ENCODE measurements around the gene SPATA22.
A peak's percentile ranks its signal among the peaks of the same experiment; 100 is the strongest.
"Not testable (repeated sequence)": the region's sequence is repeated elsewhere in the genome, so short reads cannot be mapped to it uniquely, and the experiment has no call there.

SPATA22 gene

GRCh38 chr17:3501344-3501743 is 29.7 kb upstream of the SPATA22 start:
- H3K27me3 Mint-ChIP-seq, result peaks cover 3% of the 10 kb centered on the region
- H3K27ac Mint-ChIP-seq, result no peak overlapping the region
- peaks cover 5% of the 10 kb centered on the region for H3K9me3 Mint-ChIP-seq
- DNase-seq (ENCODE audit: low spot score in 2 of 2) (no peak), ATAC-seq (ENCODE audit: low read depth) (no peak)
- no peak overlapping the region for H3K4me3 Mint-ChIP-seq
- H3K36me3 Mint-ChIP-seq, result no peaks in the 10 kb centered on the region
- no peaks in the 10 kb centered on the region for H3K4me1 Mint-ChIP-seq

GRCh38 chr17:3497101-3497500 is 25.5 kb upstream of the SPATA22 start:
- no peak overlapping the region for H3K4me3 Mint-ChIP-seq
- H3K27ac Mint-ChIP-seq, result no peak overlapping the region
- peaks cover 8% of the 10 kb centered on the region for H3K27me3 Mint-ChIP-seq
- peaks cover 9% of the 10 kb centered on the region for H3K9me3 Mint-ChIP-seq
- DNase-seq (ENCODE audit: low spot score in 2 of 2) (no peak), ATAC-seq (ENCODE audit: low read depth) (no peak)
- peaks cover 4% of the 10 kb centered on the region for H3K36me3 Mint-ChIP-seq
- no peaks in the 10 kb centered on the region for H3K4me1 Mint-ChIP-seq

GRCh38 chr17:3485481-3486068 is 14.0 kb upstream of the SPATA22 start:
- peaks cover 1% of the 10 kb centered on the region for H3K9me3 Mint-ChIP-seq
- ATAC-seq (ENCODE audit: low read depth) (no peak), DNase-seq (ENCODE audit: low spot score in 2 of 2) (no peak)
- no peak overlapping the region for H3K27ac Mint-ChIP-seq
- no peak overlapping the region for H3K4me3 Mint-ChIP-seq
- H3K27me3 Mint-ChIP-seq, result peaks cover 22% of the 10 kb centered on the region
- H3K4me1 Mint-ChIP-seq, result no peaks in the 10 kb centered on the region
- H3K36me3 Mint-ChIP-seq, result no peaks in the 10 kb centered on the region

- Mint-ChIP-seq H3K9me3 (peaks cover 1% of the 10 kb centered on the region), H3K36me3 (no peaks in the 10 kb centered on the region), H3K4me3 (no peak overlapping the region), H3K4me1 (no peaks in the 10 kb centered on the region), H3K27ac (no peak overlapping the region), H3K27me3 (peaks cover 17% of the 10 kb centered on the region)
- DNase-seq (ENCODE audit: low spot score in 2 of 2) (no peak), ATAC-seq (ENCODE audit: low read depth) (no peak)
Measured at GRCh38 chr17:3482852-3483251, 11.2 kb upstream of the SPATA22 start.

- Mint-ChIP-seq H3K27me3 (peaks cover 11% of the 10 kb centered on the region), H3K36me3 (no peaks in the 10 kb centered on the region), H3K4me1 (peaks cover 5% of the 10 kb centered on the region), H3K27ac (no peak overlapping the region), H3K4me3 (no peak overlapping the region), H3K9me3 (peaks cover 1% of the 10 kb centered on the region)
- DNase-seq (ENCODE audit: low spot score in 2 of 2), result no peak
- no peak for ATAC-seq (ENCODE audit: low read depth)
Measured at GRCh38 chr17:3479988-3480387, 8.4 kb upstream of the SPATA22 start.

- Mint-ChIP-seq H3K27me3 (peaks cover 3% of the 10 kb centered on the region), H3K9me3 (no peaks in the 10 kb centered on the region), H3K4me3 (peak within 1 kb of the TSS; percentile 68), H3K36me3 (no peaks in the 10 kb centered on the region), H3K4me1 (peaks cover 5% of the 10 kb centered on the region), H3K27ac (no peak within 1 kb of the TSS)
- no peak for DNase-seq (ENCODE audit: low spot score in 2 of 2)
- ATAC-seq (ENCODE audit: low read depth), result no peak
Measured at GRCh38 chr17:3475812-3476610, 4.4 kb upstream of the SPATA22 start, which contains the start of gene ASPA. TSS of gene ASPA (plus strand) at chr17:3475997. CDS start at chr17:3476160, 163 bp downstream.

GRCh38 chr17:3475251-3475685 is 3.6 kb upstream of the SPATA22 start:
- Mint-ChIP-seq H3K27ac (no peak overlapping the region), H3K36me3 (no peaks in the 10 kb centered on the region), H3K27me3 (peaks cover 3% of the 10 kb centered on the region), H3K4me3 (no peak overlapping the region), H3K4me1 (peaks cover 5% of the 10 kb centered on the region), H3K9me3 (no peaks in the 10 kb centered on the region)
- DNase-seq (ENCODE audit: low spot score in 2 of 2) (no peak), ATAC-seq (ENCODE audit: low read depth) (no peak)

- H3K27ac Mint-ChIP-seq, result no peak overlapping the region
- no peaks in the 10 kb centered on the region for H3K9me3 Mint-ChIP-seq
- no peak for ATAC-seq (ENCODE audit: low read depth)
- H3K36me3 Mint-ChIP-seq, result no peaks in the 10 kb centered on the region
- H3K4me1 Mint-ChIP-seq, result peaks cover 5% of the 10 kb centered on the region
- peaks cover 2% of the 10 kb centered on the region for H3K27me3 Mint-ChIP-seq
- H3K4me3 Mint-ChIP-seq, result no peak overlapping the region
- DNase-seq (ENCODE audit: low spot score in 2 of 2), result no peak
Measured at GRCh38 chr17:3474212-3474611, 2.6 kb upstream of the SPATA22 start.

- H3K4me3 Mint-ChIP-seq, result no peak overlapping the region
- ATAC-seq (ENCODE audit: low read depth), result no peak
- peaks cover 3% of the 10 kb centered on the region for H3K27me3 Mint-ChIP-seq
- no peaks in the 10 kb centered on the region for H3K9me3 Mint-ChIP-seq
- H3K27ac Mint-ChIP-seq, result no peak overlapping the region
- H3K4me1 Mint-ChIP-seq, result peaks cover 5% of the 10 kb centered on the region
- H3K36me3 Mint-ChIP-seq, result no peaks in the 10 kb centered on the region
- no peak for DNase-seq (ENCODE audit: low spot score in 2 of 2)
Measured at GRCh38 chr17:3472137-3472536, 518 bp upstream of the SPATA22 start.

- no peaks in the 10 kb centered on the region for H3K4me1 Mint-ChIP-seq
- H3K9me3 Mint-ChIP-seq, result no peaks in the 10 kb centered on the region
- H3K36me3 Mint-ChIP-seq, result no peaks in the 10 kb centered on the region
- H3K4me3 Mint-ChIP-seq, result no peak overlapping the region
- no peak overlapping the region for H3K27ac Mint-ChIP-seq
- ATAC-seq (ENCODE audit: low read depth) (no peak), DNase-seq (ENCODE audit: low spot score in 2 of 2) (no peak)
- peaks cover 3% of the 10 kb centered on the region for H3K27me3 Mint-ChIP-seq
Measured at GRCh38 chr17:3469529-3469928, 2.1 kb downstream of the SPATA22 start.

GRCh38 chr17:3466355-3466754 is 5.3 kb downstream of the SPATA22 start:
- not testable (repeated sequence) for H3K9me3 Mint-ChIP-seq; ATAC-seq (ENCODE audit: low read depth); H3K4me3 Mint-ChIP-seq; DNase-seq (ENCODE audit: low spot score in 2 of 2); H3K4me1 Mint-ChIP-seq; H3K36me3 Mint-ChIP-seq; H3K27me3 Mint-ChIP-seq; H3K27ac Mint-ChIP-seq

GRCh38 chr17:3448059-3448665 is 23.5 kb downstream of the SPATA22 start:
- DNase-seq (ENCODE audit: low spot score in 2 of 2) (no peak), ATAC-seq (ENCODE audit: low read depth) (no peak)
- Mint-ChIP-seq H3K4me3 (no peak overlapping the region), H3K27ac (no peak overlapping the region), H3K4me1 (no peaks in the 10 kb centered on the region), H3K36me3 (no peaks in the 10 kb centered on the region), H3K9me3 (no peaks in the 10 kb centered on the region), H3K27me3 (peaks cover 6% of the 10 kb centered on the region)

- DNase-seq (ENCODE audit: low spot score in 2 of 2) (no peak), ATAC-seq (ENCODE audit: low read depth) (no peak)
- no peak overlapping the region for H3K4me3 Mint-ChIP-seq
- no peak overlapping the region for H3K27ac Mint-ChIP-seq
- H3K4me1 Mint-ChIP-seq, result peaks cover under 1% of the 10 kb centered on the region
- no peaks in the 10 kb centered on the region for H3K9me3 Mint-ChIP-seq
- peaks cover 7% of the 10 kb centered on the region for H3K27me3 Mint-ChIP-seq
- no peaks in the 10 kb centered on the region for H3K36me3 Mint-ChIP-seq
Measured at GRCh38 chr17:3447625-3448024, 24.0 kb downstream of the SPATA22 start.

GRCh38 chr17:3440451-3440850 is 31.2 kb downstream of the SPATA22 start:
- Mint-ChIP-seq H3K27ac (no peak overlapping the region), H3K9me3 (no peaks in the 10 kb centered on the region), H3K36me3 (no peaks in the 10 kb centered on the region), H3K4me3 (no peak overlapping the region), H3K4me1 (peaks cover 4% of the 10 kb centered on the region), H3K27me3 (peaks cover 6% of the 10 kb centered on the region)
- DNase-seq (ENCODE audit: low spot score in 2 of 2), result no peak
- ATAC-seq (ENCODE audit: low read depth), result no peak

Data from memory B cell (primary cell).